Hepatocyte (in vitro differentiated cells): ENCODE measurements around the gene ITGAE.

Experiments used
- CTCF ChIP-seq: fragments of 200-600 bp; sonication (generic); IDR thresholded peaks from 2 replicates; pipeline ENCODE4 v1.5.1; 2016; ENCODE audit warnings: antibody characterized with exemption, mild to moderate bottlenecking; ENCODE audit not compliant: poor library complexity
- EZH2 ChIP-seq: fragments of 200-600 bp; sonication (generic); IDR thresholded peaks from 2 replicates; pipeline ENCODE4 v1.6.1; 2016; ENCODE audit warnings: antibody characterized with exemption, mild to moderate bottlenecking, borderline replicate concordance

- TF ChIP-seq CTCF (no peak), EZH2 (no peak)
These were observed 27.5 kb downstream of the ITGAE start for GRCh38 chr17:3773511-3773910.
